ENCODE measurements around the gene LCN10. TPM values are rescaled to one million over a fixed set of nuclear protein-coding genes. Genes with fewer than 3 reads are reported as not detected.
"Not testable (repeated sequence)": the region's sequence is repeated elsewhere in the genome, so short reads cannot be mapped to it uniquely, and the experiment has no call there.

Gene LCN10
- total RNA-seq, 4 donors from 2014 or later: 0.96 to 33.6 (median 3.3) TPM

- H3K27me3 ChIP-seq: no peaks in the 10 kb centered on the region
- H3K36me3 ChIP-seq: no peaks in the 10 kb centered on the region
- TF ChIP-seq, protein P1, sequence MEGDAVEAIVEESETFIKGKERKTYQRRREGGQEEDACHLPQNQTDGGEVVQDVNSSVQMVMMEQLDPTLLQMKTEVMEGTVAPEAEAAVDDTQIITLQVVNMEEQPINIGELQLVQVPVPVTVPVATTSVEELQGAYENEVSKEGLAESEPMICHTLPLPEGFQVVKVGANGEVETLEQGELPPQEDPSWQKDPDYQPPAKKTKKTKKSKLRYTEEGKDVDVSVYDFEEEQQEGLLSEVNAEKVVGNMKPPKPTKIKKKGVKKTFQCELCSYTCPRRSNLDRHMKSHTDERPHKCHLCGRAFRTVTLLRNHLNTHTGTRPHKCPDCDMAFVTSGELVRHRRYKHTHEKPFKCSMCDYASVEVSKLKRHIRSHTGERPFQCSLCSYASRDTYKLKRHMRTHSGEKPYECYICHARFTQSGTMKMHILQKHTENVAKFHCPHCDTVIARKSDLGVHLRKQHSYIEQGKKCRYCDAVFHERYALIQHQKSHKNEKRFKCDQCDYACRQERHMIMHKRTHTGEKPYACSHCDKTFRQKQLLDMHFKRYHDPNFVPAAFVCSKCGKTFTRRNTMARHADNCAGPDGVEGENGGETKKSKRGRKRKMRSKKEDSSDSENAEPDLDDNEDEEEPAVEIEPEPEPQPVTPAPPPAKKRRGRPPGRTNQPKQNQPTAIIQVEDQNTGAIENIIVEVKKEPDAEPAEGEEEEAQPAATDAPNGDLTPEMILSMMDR (IDR thresholded peaks at IDR 0.05): no peak
- no peak for TF ChIP-seq POLR2AphosphoS5 (IDR thresholded peaks at IDR 0.05)
- no peak for TF ChIP-seq EP300 (IDR thresholded peaks at IDR 0.05; ENCODE audit: low read depth)
- no peak for TF ChIP-seq POLR2A (IDR thresholded peaks at IDR 0.05)
- H3K4me3 ChIP-seq: no peak overlapping the region
- in situ Hi-C loops (cut with MboI; ENCODE audit: low pct_ligation_motif_present in 1 of 4, low pct_unique_long_range_greater_than_20kb in 1 of 4, low sequenced_read_pairs in 3 of 4) (loop anchor here (10.0 to 25.0 kb wide), 3 partner anchors 248 to 258 kb away; partner anchors contain the start of genes FUT7 (in 3 of the 4), NPDC1 (in 3 of the 4) and ABCA2 (in 2 of the 4)), intact Hi-C loops (cut with DNase I; ENCODE audit: low total_unique reads) (loop anchor here (2.0 kb wide), 1 partner anchor 248 kb away; no protein-coding TSS in a partner anchor)
- H3K27ac ChIP-seq: peak overlapping the region in 1 of 4 donors; percentile 95
- H3K9me3 ChIP-seq: no peaks in the 10 kb centered on the region
- 63% methylated on average over 10 of the region's 10 CpGs; no CpG with 5 or more reads in 1 of the 2 donors for WGBS, 2 donors (ENCODE audit: low coverage in 1 of 2)
- no peak for DNase-seq
- H3K4me1 ChIP-seq: peaks cover 14 to 33% (median 22%) of the 10 kb centered on the region in 4 donors
Measured at GRCh38 chr9:136786451-136786850, 43.7 kb upstream of the LCN10 start.

DNA sequence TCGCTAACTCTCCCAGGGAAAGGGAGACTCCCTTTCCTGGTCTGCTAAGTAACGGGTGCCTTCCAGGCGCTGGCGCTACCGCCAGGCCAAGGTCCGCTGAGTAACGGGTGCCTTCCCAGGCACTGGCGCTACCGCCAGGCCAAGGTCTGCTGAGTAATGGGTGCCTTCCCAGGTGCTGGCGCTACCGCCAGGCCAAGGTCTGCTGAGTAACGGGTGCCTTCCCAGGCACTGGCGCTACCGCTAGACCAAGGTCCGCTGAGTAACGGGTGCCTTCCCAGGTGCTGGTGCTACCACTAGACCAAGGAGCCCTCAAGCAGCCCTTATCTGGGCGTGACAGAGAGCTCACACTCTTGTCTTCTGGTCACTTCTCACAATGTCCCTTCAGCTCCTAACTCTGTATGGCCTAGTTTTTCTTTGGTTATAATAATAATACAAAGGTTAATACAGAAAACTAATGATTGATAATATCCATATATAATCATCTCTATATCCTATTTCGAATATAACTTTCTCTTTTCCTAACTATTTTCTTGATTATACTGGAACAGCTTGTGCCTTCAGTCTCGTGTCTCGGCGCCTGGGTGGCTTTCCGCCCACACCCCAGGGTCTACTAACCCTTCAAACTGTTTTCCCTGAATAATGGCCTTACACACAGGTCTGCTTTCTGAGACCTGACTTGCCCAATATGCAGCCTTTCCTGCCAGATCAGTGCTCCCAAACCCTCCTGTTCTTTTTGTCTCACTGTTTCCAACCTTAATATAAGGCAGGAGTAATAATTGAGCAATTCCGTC, 43.0 kb upstream of the LCN10 start:
- not testable (repeated sequence) for H3K27me3 ChIP-seq, H3K36me3 ChIP-seq, H3K9me3 ChIP-seq, H3K27ac ChIP-seq, H3K4me3 ChIP-seq
- 67 to 77% methylated on average over 6 to 19 of the region's 23 CpGs for WGBS, 2 donors (ENCODE audit: low coverage in 1 of 2)
- in situ Hi-C loops (cut with MboI; ENCODE audit: low pct_ligation_motif_present in 1 of 4, low pct_unique_long_range_greater_than_20kb in 1 of 4, low sequenced_read_pairs in 3 of 4) (loop anchor here (10.0 to 25.0 kb wide), 3 partner anchors 249 to 259 kb away; partner anchors contain the start of genes FUT7 (in 3 of the 4), NPDC1 (in 3 of the 4) and ABCA2 (in 2 of the 4)), intact Hi-C loops (cut with DNase I; ENCODE audit: low total_unique reads) (loop anchor here (2.0 kb wide), 1 partner anchor 249 kb away; no protein-coding TSS in a partner anchor)
- H3K4me1 ChIP-seq: peaks cover 14 to 33% (median 21%) of the 10 kb centered on the region in 4 donors
- DNase-seq: peak; percentile 9

DNA sequence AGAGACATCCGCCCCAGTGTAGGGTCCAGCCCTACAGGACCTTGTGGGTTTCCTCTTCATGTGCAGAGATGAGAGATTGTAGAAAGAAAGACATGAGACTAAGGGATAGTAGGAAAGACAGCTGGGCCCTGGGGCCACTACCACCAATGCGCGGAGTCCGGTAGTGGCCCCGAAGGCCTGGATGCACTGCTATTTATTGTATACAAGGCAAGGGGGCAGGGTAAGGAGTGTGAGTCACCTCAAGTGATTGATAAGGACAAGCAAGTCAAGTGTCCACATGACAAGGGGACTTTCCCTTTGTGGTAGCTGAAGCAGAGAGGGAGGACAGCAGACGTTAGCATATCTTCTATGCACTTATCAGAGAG, 42.2 kb upstream of the LCN10 start:
- Histone ChIP-seq H3K36me3 (no peaks in the 10 kb centered on the region), H3K4me1 (peaks cover 9 to 26% (median 16%) of the 10 kb centered on the region in 4 donors), H3K27me3 (no peaks in the 10 kb centered on the region), H3K27ac (no peak overlapping the region), H3K9me3 (no peaks in the 10 kb centered on the region), H3K4me3 (no peak overlapping the region)
- TF ChIP-seq EP300 (IDR thresholded peaks at IDR 0.05; ENCODE audit: low read depth) (no peak), POLR2A (IDR thresholded peaks at IDR 0.05) (no peak), POLR2AphosphoS5 (IDR thresholded peaks at IDR 0.05) (no peak)
- TF ChIP-seq, protein P1 (IDR thresholded peaks at IDR 0.05): no peak
- WGBS, 2 donors (ENCODE audit: low coverage in 1 of 2): 89% methylated on average over 6 of the region's 6 CpGs; no CpG with 5 or more reads in 1 of the 2 donors
- in situ Hi-C loops (cut with MboI; ENCODE audit: low pct_ligation_motif_present in 1 of 4, low pct_unique_long_range_greater_than_20kb in 1 of 4, low sequenced_read_pairs in 3 of 4) (loop anchor here (10.0 to 25.0 kb wide), 3 partner anchors 250 to 260 kb away; partner anchors contain the start of genes FUT7 (in 3 of the 4), NPDC1 (in 3 of the 4) and ABCA2 (in 2 of the 4)), intact Hi-C loops (cut with DNase I; ENCODE audit: low total_unique reads) (no loop called here)
- DNase-seq: no peak

DNA sequence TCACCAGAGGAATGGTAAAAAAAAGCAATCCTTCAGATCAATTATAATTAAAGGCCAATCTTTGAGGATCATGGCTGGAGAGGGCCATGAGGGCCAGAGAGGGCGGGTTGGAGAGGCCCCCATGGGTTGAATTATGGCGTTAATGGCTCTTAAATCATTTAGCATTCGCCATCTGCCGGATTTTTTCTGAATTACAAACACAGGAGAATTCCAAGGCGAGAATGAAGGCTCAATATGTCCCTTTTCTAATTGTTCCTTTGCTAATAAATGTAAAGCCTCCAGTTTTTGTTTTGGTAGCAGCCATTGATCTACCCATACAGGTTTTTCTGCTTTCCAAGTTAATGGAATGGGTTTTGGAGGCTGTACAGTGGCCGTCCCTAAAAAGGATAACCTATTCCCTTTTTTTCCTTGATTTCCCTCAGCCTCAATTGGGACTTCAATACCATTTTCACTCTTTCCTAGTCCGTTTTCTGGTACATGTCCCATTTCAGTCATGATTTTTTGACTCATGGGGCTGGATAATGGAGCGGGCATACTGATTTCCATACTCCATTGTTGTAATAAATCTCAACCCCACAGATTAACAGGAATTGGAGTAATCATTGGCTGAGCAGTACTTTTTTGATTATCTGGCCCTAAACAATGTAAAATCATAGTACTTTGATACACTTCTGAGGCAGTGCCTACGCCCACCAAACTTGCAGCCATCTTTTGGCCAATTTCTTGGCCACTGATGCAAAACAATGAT, 41.7 kb upstream of the LCN10 start:
- H3K27ac ChIP-seq: no peak overlapping the region
- no peak overlapping the region for H3K4me3 ChIP-seq
- TF ChIP-seq, protein P1 (IDR thresholded peaks at IDR 0.05): peak; percentile 51 to 75 (median 52)
- TF ChIP-seq POLR2AphosphoS5 (IDR thresholded peaks at IDR 0.05): no peak
- in situ Hi-C loops (cut with MboI; ENCODE audit: low pct_ligation_motif_present in 1 of 4, low pct_unique_long_range_greater_than_20kb in 1 of 4, low sequenced_read_pairs in 3 of 4): loop anchor here (10.0 to 25.0 kb wide), 3 partner anchors 250 to 260 kb away; partner anchors contain the start of genes FUT7 (in 3 of the 4), NPDC1 (in 3 of the 4) and ABCA2 (in 2 of the 4)
- no peaks in the 10 kb centered on the region for H3K27me3 ChIP-seq
- WGBS, 2 donors (ENCODE audit: low coverage in 1 of 2): 23 to 40% methylated on average over 5 to 9 of the region's 9 CpGs
- intact Hi-C loops (cut with DNase I; ENCODE audit: low total_unique reads): no loop called here
- no peaks in the 10 kb centered on the region for H3K36me3 ChIP-seq
- H3K4me1 ChIP-seq: peaks cover 4 to 21% (median 14%) of the 10 kb centered on the region in 4 donors
- no peak for DNase-seq
- H3K9me3 ChIP-seq: no peaks in the 10 kb centered on the region

Data from transverse colon (tissue), 4 donors.